ENCODE measurements around the gene SPTAN1. TPM values are rescaled to one million over a fixed set of nuclear protein-coding genes. Genes with fewer than 3 reads are reported as not detected.
"Not testable (repeated sequence)": the region's sequence is repeated elsewhere in the genome, so short reads cannot be mapped to it uniquely, and the experiment has no call there.

The SPTAN1 gene
- total RNA-seq, 2 experiments from 2014 or later = 355 to 358 TPM

- H3K4me1 Mint-ChIP-seq, POLR2A ChIA-PET, H3K27ac Mint-ChIP-seq, H3K27me3 Mint-ChIP-seq, H3K36me3 Mint-ChIP-seq, H3K4me3 Mint-ChIP-seq, H3K9me3 Mint-ChIP-seq: not testable (repeated sequence)
- ATAC-seq (ENCODE audit: low read depth) (peak; percentile 92), DNase-seq (peak; percentile 69)
These were observed 95.8 kb downstream of the SPTAN1 start for GRCh38 chr9:128648206-128648605.

GRCh38 chr9:128651798-128652197 is 99.4 kb downstream of the SPTAN1 start:
- Mint-ChIP-seq H3K4me1 (peaks cover 5% of the 10 kb centered on the region), H3K36me3 (no peaks in the 10 kb centered on the region), H3K9me3 (no peaks in the 10 kb centered on the region), H3K27ac (no peak overlapping the region), H3K27me3 (no peaks in the 10 kb centered on the region), H3K4me3 (no peak overlapping the region)
- DNase-seq (no peak), ATAC-seq (ENCODE audit: low read depth) (no peak)
- POLR2A ChIA-PET = interaction anchor here (0.6 kb wide), 1 partner anchor 136 kb away, joined by 3 read pairs; no protein-coding TSS in a partner anchor

- no peak overlapping the region for H3K4me3 Mint-ChIP-seq
- DNase-seq (no peak), ATAC-seq (ENCODE audit: low read depth) (no peak)
- no peaks in the 10 kb centered on the region for H3K27me3 Mint-ChIP-seq
- H3K4me1 Mint-ChIP-seq = peaks cover 10% of the 10 kb centered on the region
- H3K9me3 Mint-ChIP-seq = no peaks in the 10 kb centered on the region
- H3K27ac Mint-ChIP-seq = no peak overlapping the region
- POLR2A ChIA-PET = interaction anchor here (0.6 kb wide), 1 partner anchor 38 kb away, joined by 3 read pairs; no protein-coding TSS in a partner anchor
- H3K36me3 Mint-ChIP-seq = no peaks in the 10 kb centered on the region
These were observed 101.5 kb downstream of the SPTAN1 start for GRCh38 chr9:128653908-128654307.

GRCh38 chr9:128654481-128654880 is 102.1 kb downstream of the SPTAN1 start:
- Mint-ChIP-seq H3K9me3 (no peaks in the 10 kb centered on the region), H3K4me3 (peak overlapping the region; percentile 26), H3K4me1 (peaks cover 10% of the 10 kb centered on the region), H3K27me3 (no peaks in the 10 kb centered on the region), H3K36me3 (no peaks in the 10 kb centered on the region), H3K27ac (no peak overlapping the region)
- DNase-seq (no peak), ATAC-seq (ENCODE audit: low read depth) (no peak)
- POLR2A ChIA-PET = interaction anchor here (0.6 kb wide), 1 partner anchor 38 kb away, joined by 3 read pairs; no protein-coding TSS in a partner anchor

- Mint-ChIP-seq H3K27me3 (no peaks in the 10 kb centered on the region), H3K4me3 (peak within 1 kb of the TSS; percentile 95), H3K27ac (peak within 1 kb of the TSS; percentile 100), H3K36me3 (no peaks in the 10 kb centered on the region), H3K4me1 (peaks cover 10% of the 10 kb centered on the region), H3K9me3 (no peaks in the 10 kb centered on the region)
- peak; percentile 98 for DNase-seq
- ATAC-seq (ENCODE audit: low read depth) = peak; percentile 94
- POLR2A ChIA-PET = interaction anchor here (0.7 to 2.3 kb wide), 6 partner anchors 28 to 103 kb away, joined by 3 to 15 read pairs (median 4); partner anchors contain the start of genes SET and ZDHHC12
These were observed 104.3 kb downstream of the SPTAN1 start, which contains the start of gene DYNC2I2 for GRCh38 chr9:128656416-128657343. Gene DYNC2I2 (minus strand): TSS chr9:128656847. CDS start chr9:128656726, 121 bp downstream.

GRCh38 chr9:128657344-128657704 is 104.9 kb downstream of the SPTAN1 start:
- POLR2A ChIA-PET = interaction anchor here (0.7 to 2.3 kb wide), 5 partner anchors 28 to 66 kb away, joined by 3 to 15 read pairs (median 4); partner anchors contain the start of genes SET and ZDHHC12
- ATAC-seq (ENCODE audit: low read depth) = no peak
- peak overlapping the region; percentile 100 for H3K27ac Mint-ChIP-seq

GRCh38 chr9:128657796-128658195 is 105.4 kb downstream of the SPTAN1 start:
- Mint-ChIP-seq H3K27me3 (no peaks in the 10 kb centered on the region), H3K4me1 (peaks cover 10% of the 10 kb centered on the region), H3K27ac (no peak overlapping the region), H3K9me3 (no peaks in the 10 kb centered on the region), H3K4me3 (no peak overlapping the region), H3K36me3 (no peaks in the 10 kb centered on the region)
- DNase-seq (no peak), ATAC-seq (ENCODE audit: low read depth) (no peak)
- POLR2A ChIA-PET = interaction anchor here (0.6 to 2.3 kb wide), 4 partner anchors 27 to 40 kb away, joined by 4 to 15 read pairs (median 5); partner anchors contain the start of gene SET

More at GRCh38 chr9:128657344-128657704, 104.9 kb downstream of the SPTAN1 start:
- Mint-ChIP-seq H3K36me3 (no peaks in the 10 kb centered on the region), H3K4me3 (peak overlapping the region; percentile 95), H3K27me3 (no peaks in the 10 kb centered on the region), H3K9me3 (no peaks in the 10 kb centered on the region), H3K4me1 (peaks cover 10% of the 10 kb centered on the region)
- DNase-seq = no peak

GRCh38 chr9:128666481-128666941 is 114.1 kb downstream of the SPTAN1 start:
- H3K9me3 Mint-ChIP-seq; POLR2A ChIA-PET; H3K4me3 Mint-ChIP-seq; ATAC-seq (ENCODE audit: low read depth); H3K36me3 Mint-ChIP-seq; H3K4me1 Mint-ChIP-seq; H3K27me3 Mint-ChIP-seq; DNase-seq; H3K27ac Mint-ChIP-seq: not testable (repeated sequence)

- Mint-ChIP-seq H3K27ac (no peak overlapping the region), H3K9me3 (no peaks in the 10 kb centered on the region), H3K36me3 (no peaks in the 10 kb centered on the region), H3K27me3 (no peaks in the 10 kb centered on the region), H3K4me3 (no peak overlapping the region), H3K4me1 (no peaks in the 10 kb centered on the region)
- DNase-seq (no peak), ATAC-seq (ENCODE audit: low read depth) (no peak)
- POLR2A ChIA-PET = no interaction called here
These were observed 117.4 kb downstream of the SPTAN1 start for GRCh38 chr9:128669786-128670185.

- POLR2A ChIA-PET = interaction anchor here (1.0 to 1.6 kb wide), 3 partner anchors 9 to 14 kb away, joined by 3 to 7 read pairs (median 7); partner anchors contain the start of gene SET
- Mint-ChIP-seq H3K27me3 (no peaks in the 10 kb centered on the region), H3K4me3 (no peak overlapping the region), H3K27ac (no peak overlapping the region), H3K9me3 (no peaks in the 10 kb centered on the region), H3K36me3 (peaks cover 7% of the 10 kb centered on the region), H3K4me1 (no peaks in the 10 kb centered on the region)
- ATAC-seq (ENCODE audit: low read depth) (no peak), DNase-seq (no peak)
These were observed 123.0 kb downstream of the SPTAN1 start for GRCh38 chr9:128675382-128675781.

GRCh38 chr9:128677794-128678193 is 125.4 kb downstream of the SPTAN1 start:
- no peaks in the 10 kb centered on the region for H3K27me3 Mint-ChIP-seq
- H3K4me3 Mint-ChIP-seq = no peak overlapping the region
- no peak overlapping the region for H3K27ac Mint-ChIP-seq
- peaks cover 3% of the 10 kb centered on the region for H3K4me1 Mint-ChIP-seq
- ATAC-seq (ENCODE audit: low read depth) (no peak), DNase-seq (no peak)
- POLR2A ChIA-PET = interaction anchor here (1.2 kb wide), 1 partner anchor 12 kb away, joined by 3 read pairs; the partner anchor contains the start of gene SET
- H3K36me3 Mint-ChIP-seq = peaks cover 11% of the 10 kb centered on the region
- no peaks in the 10 kb centered on the region for H3K9me3 Mint-ChIP-seq
